CD4-positive, alpha-beta T cell treated with Interleukin-17A for 4 hours (primary cell): ENCODE results near the gene THBD.

Source experiments
- DNase-seq: peaks from one replicate; pipeline ENCODE4 v3.0.0-alpha.2; 2020; ENCODE audit warnings: mixed read lengths

THBD gene

DNA sequence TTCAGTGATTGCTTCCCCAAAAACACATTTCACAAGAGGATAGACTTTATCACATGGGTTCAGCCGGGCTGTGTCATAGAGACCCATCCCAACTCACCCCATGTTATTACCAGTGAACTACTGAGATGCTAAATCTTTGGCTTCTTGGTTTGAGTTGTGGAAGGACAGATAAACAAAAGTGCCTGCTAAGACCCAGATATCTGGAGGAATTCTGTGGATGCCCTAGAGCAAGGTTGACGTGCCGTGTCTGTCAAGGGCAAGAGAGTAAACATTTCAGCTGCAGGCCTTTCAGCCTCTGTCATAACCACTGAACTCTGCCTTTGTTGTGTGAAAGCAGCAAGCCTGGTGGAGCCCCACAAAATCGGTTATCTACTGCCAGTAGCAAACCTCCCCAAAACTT lies 11.2 kb upstream of the THBD start:
- no peak for DNase-seq

DNA sequence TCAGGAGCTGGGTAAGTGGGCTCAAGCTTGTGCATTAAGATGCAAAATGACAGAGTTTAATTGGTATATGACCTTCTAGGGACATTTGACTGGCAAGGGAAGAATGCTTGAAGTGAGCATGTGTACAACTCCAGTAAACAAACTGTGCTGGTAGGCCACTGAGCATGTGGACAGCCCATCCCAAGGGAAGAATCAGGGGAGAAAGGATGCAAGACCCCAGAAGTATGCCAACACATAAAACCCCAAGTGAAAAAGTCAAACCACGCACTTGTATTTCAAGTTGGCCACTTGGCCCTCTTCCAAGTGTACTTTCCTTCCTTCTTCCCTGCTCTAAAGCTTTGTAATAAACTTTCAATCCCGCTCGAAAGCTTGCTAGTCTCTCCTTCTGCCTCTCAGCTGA lies 10.4 kb upstream of the THBD start:
- DNase-seq: no peak

DNA sequence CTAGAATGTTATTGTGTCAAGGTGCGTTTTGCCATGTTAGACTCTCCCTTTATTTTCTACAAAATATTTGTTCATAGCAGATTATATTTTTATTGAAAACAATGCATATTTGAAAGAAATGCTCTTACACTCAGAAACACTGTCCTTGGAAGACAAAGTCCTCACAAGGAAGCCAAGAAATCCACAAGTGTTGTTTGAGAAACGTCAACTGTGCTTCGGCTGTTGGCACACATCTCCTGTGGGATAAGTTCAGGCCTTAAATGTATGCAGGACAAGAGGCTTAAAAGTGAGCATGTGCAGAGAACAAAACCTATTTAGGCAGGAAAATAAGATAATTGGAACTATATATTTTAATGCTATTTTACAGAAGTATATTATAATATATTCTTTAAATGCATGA lies 9.5 kb upstream of the THBD start:
- DNase-seq: no peak

DNA sequence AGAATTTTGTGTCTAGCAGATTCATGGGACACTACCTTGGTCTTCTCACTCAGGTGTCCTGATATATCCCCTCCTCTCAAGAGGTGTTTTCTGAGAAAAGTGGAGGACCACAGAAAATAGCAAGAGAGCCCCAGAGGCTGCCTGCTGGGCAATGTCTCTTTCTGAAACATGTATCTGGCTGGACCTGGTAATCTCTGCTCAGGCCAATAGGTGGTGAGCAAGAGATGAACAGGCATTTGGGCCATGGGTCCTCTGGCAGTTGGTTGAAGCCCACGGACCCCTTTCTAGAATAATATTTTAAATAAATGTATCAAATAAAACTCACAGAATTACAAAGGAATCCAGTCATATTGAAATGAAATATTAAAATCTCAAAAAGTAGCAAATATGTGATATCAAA lies 8.8 kb upstream of the THBD start:
- no peak for DNase-seq

DNA sequence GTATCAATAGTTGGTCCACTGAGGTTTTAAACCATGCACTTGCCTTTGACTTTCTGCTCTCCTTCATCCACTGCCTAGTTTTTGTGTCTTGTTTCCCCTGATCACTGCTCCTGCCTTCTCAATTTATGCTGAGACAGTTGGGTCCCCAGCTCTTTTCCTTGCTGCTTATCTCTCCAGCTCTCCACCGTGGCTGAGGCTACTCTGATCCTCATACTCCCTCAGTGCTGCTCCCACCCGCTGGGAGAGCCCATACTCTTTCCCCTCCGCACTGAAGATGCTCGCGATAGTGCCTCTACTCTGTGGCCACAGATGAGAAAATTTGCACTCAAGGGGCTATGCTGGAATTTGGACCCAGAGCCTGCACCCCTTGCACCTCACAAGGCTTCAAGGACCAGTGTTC lies 3.4 kb upstream of the THBD start:
- no peak for DNase-seq

DNA sequence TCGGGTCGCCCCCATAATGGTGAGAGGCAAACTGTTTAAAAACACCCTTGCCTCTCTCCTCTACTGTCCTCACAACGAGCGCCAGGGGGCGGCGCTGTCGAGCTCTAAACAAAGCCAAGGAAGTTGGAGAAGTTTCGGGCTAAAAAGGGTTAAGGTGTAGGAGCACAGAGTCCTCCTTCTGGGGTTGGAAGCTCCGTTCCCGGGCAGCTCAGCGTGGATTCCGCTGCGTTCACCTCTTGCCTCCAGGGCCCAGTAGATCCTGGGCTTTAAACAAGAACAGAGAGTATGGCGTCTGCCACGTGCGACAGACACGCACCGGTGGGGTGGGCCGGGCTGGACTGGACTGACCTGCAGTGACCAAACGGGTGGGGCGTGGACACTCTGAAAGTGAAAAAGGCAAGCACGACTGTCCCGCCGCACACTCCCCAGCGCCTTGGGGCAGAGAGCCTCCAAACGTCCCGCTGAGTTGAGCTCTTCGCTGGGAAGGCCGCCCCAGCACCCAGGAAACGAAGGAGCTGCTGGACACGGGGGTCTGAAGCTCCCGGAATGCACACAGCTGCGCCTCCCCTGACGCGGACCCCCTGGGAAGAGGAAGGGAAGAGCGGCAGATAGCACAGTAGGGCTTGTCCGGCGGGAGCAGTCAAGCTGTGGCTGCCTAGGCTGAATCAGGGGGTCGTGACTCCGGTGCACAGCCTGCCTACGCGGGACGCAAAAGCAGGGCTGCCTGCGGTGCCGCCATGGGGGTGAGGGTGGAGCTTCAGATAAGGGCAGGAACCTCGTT lies 1.6 kb upstream of the THBD start:
- DNase-seq: no peak

DNA sequence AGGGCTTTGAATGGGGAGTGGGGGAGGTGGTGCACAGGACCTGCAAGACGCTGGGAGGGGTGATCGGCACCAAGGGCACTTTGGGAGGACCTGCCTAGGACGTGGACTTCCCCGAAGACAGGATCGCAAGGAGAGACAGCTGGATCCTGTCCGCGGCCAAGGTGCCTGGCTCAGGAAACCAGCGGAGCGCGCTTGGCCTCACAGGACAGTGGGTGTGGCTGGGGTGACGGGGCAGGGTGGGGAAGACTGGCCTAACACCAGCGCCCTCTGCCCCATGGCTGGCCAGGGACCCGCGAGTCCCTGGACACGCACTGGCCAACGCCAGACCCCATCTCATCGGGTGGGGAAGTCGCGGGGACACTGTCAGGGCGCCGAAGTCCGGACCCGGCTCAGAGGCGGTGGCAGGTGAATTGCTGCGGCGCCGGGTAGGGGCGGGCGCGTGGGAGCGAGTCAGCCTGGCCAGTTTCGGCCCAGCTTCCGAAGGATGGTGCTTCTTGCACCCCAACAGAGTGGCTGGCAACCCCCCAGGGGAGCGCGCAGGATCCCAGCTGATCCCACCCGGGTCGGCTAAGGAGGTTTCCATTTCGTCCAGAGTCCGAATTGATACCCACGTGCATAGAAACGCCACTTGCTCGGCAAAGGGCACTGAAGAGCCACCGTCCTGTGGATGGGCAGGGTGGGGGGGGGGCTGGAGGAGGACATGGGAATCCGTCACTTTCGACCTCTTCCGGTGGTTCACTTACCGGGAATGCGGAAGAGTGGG lies 785 bp upstream of the THBD start:
- no peak for DNase-seq

DNA sequence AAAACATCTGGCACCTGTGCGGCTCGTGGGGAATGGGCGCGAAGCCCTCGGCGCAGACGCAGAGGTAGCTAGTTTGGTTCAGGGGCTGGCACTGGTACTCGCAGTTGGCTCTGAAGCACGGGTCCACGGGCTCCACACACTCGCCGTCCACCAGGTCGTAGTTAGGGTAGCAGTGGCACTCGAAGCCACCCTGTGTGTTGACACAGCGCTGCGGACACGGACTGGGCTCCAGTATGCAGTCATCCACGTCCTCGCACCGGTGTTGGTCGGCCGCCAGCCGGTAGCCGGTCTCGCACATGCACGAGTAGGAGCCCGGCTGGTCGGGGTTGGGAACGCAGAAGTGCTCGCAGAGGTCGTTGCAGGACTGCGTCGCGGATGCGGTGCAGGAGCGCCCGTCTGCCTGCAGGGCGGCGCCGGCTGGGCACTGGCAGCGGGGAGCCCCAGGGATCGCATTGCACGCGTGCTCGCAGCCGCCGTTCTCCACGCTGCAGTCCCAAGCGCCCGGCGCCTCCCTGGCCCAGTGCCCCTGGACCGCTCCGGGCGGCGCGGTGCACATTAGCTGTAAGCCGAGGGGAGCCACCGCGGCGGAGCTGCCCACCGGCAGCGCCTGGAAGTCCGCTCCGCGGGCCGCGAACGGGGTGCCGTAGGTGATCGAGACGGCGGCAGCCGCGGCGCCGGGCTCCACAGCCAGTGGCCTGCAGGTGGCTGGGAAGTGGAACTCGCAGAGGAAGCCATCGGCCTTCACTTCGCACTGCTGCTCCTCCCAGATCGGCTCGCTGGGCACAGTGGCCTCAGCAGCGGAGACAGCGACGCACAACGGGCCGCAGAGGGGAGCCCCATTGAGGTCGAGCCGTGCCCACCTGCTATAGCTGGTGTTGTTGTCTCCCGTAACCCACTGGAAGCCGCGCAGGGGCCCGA lies 930 bp downstream of the THBD start:
- DNase-seq: no peak

DNA sequence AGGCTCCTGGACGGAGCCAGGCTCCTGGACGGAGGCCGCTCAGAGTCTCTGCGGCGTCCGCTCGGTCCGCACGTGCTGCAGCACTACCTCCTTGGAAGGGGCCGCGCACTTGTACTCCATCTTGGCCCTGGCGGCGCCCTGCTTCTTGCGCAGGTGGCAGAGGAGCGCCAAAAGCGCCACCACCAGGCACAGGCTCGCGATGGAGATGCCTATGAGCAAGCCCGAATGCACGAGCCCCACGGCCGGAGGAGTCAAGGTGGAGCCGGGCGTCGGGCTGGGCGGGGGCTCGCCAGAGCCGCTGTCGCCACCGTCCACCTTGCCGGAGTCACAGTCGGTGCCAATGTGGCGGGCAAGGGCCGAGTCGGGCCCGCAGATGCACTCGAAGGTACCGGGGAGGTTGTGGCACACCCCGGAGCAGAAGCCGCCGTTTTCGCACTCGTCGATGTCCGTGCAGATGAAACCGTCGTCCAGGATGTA lies 1.7 kb downstream of the THBD start:
- no peak for DNase-seq

DNA sequence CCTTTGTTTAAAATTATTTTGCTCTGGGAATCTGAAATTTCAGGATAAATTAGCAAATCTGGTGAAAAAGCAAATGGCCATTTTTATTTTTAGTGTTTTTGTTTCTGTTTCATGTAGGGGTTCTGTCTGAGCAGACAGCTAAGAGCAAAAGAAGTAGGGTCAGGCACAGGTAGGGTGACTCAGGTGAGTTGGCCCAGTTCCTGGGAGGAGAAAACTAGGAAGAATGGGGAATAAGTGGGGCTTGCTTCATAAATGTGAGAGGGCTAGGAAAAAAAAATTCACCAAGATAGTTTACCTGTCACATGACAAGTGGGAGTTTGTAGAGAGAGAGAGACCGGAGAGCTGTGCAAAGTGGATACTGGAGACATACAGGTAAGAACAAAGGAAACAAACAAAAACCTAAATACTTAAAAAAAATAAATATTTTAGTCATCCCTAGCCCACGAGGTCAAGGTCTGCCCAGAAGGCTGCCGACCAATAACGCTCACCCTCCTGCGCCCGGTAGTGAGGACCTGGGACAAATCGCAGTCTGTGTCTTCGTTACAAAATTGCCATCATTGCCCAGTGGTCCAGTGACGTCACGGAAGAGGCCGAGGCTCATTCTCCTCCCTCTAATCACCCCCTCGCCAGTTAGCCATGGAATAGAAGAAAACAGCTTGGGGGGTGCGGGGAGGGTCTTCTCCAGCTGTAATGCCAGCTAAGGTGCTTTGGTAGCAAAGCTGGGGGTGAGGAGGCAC lies 2.3 kb downstream of the THBD start:
- no peak for DNase-seq

DNA sequence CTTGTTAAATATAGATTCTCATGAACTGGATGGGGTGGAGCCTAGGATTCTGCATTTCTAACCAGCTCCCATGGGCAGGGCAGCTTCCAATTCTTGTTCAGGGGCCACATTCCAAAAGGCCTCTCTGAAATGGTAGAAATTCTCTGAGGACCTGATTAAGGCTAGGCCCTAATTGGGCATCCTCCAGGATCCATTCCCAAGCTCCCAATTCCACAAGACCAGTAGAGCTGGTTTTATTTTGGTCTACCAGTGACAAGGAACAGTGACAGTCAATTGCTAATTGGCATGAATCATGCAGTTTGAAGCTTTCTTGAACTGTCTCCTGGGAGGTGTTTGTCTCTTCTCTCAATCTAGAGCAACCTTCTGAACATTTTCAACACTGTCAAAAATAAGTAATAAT lies 3.0 kb downstream of the THBD start:
- no peak for DNase-seq

DNA sequence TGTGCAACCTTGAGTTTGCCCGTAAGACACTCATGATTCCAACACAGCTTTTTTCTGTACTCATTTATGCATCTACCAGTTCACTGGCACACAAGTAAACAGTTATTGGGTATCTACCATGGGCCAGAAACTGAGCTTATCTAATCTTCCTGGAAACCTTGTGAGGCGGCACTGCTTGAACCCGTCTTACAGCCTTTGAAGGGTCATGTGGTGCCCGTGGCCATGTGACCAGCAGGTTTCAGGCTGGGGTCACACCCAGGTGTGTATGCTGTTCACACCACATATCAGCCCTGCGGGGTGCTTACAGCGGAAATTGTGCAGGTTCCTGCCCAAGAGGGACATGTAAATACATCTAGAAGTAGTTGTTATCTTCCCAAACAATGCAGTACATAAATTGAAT lies 6.1 kb downstream of the THBD start:
- no peak for DNase-seq

DNA sequence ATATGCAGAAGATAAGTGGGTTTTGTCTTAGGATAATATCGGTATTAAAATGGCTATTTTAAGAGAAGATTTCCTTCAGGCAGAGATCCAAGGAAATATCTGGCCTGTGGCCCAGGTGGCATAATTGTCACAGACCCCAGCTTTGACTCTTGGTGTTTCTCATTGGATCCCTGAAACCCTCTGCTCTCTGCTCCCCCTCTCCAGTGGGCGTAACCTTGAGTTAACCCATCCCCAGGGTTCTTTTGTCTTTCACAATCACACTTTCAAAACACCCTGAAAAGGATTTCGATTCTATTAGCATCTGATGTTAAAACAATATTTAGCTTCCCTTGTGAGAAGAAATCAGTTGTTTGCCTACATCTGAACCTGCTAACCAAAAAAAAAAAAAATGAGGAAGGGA lies 7.2 kb downstream of the THBD start:
- DNase-seq: no peak

DNA sequence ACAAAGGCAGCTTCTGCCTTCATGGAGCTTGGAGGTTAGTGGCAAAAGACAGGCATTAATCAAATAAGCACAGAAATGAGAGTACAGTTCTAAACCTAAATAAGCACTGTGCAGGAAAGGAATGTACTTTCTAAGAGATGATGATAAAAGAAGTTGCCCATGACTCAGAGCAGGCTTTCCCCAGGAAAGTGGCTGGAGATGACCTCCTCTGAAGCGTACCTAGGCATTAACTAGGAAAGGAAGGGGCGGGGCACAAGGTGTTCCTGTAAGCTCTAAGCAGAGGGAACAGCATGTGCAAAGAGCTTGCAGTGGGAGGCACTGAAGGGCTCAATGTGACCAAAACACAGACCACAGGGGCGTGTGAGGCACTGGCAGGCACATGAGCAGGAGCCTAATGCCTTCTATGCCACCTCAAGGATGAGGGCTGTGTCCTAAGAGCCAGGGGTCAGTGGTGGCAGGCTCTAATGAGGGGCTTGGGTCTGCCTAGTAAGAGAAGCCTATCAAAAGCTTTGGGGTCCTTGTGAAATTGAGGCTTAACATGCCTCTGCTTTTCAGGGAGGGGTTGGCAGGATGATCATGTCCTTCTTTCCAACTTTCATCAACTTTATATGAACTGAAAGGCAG lies 9.5 kb downstream of the THBD start:
- DNase-seq: no peak

DNA sequence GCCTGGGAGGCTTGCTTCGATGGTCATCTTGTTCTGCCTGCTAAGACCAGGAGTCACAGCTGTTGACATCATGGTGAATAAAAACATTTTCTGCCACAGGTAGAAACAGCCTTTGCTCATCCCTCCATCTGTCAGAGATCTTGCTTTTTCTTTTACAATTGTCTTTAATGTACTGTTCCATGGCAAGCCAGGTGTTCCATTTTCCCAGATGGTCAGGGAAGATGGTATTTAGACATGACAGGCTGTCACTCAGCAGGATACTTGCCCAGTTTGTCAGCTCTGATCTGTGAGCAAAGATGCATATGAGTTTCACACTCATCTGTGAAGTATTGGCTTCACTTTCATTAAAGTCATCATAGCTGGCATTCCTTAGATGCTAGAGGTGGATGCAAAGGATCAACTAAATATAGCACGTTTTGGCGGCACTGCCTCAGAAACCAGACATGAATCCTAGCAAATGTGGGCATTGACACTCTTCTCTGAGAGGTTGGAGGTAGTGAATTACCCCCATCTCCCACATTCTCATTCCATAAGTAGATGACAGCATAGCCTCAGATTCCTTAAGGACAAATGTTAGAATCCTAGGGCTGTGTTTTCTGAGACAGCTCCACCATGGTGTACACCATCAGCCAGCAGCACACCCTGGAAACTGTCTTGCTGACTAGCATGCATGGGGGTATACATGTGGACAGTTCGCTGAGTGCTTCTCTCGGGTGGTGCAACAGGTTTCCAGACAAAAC lies 10.2 kb downstream of the THBD start:
- DNase-seq: no peak

DNA sequence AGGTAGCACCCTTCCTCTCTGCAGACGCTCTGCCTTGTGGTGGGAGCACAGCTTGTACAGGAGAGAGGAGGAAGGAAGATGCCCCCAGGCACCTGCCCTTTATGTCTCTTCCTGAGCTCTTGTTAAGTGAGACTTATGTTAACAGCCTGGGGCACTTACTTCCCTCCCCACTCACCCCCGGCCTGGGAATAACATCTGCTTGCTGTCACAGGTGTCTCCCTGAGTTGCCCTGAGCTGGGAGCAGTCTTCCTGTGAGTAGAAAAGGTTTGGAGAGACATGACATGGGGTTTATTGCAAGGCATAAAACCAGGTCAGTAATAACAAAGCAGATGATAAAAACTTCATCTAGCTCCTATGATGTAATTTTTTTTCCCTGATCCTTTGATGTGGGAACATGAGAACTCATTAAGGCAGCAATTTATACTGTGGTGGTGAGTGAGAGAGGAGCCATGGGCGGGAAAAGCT lies 12.4 kb downstream of the THBD start:
- no peak for DNase-seq

DNA sequence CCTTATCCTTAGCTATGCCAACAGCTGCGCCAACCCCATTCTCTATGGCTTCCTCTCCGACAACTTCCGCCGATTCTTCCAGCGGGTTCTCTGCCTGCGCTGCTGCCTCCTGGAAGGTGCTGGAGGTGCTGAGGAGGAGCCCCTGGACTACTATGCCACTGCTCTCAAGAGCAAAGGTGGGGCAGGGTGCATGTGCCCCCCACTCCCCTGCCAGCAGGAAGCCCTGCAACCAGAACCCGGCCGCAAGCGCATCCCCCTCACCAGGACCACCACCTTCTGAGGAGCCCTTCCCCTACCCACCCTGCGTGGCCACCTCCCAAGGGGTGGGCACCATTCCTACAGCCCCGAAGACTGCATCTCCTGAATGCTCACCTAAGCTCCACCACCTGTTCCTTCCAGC lies 13.1 kb downstream of the THBD start:
- no peak for DNase-seq

DNA sequence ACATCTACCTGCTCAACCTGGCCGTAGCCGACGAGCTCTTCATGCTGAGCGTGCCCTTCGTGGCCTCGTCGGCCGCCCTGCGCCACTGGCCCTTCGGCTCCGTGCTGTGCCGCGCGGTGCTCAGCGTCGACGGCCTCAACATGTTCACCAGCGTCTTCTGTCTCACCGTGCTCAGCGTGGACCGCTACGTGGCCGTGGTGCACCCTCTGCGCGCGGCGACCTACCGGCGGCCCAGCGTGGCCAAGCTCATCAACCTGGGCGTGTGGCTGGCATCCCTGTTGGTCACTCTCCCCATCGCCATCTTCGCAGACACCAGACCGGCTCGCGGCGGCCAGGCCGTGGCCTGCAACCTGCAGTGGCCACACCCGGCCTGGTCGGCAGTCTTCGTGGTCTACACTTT lies 13.7 kb downstream of the THBD start:
- no peak for DNase-seq

DNA sequence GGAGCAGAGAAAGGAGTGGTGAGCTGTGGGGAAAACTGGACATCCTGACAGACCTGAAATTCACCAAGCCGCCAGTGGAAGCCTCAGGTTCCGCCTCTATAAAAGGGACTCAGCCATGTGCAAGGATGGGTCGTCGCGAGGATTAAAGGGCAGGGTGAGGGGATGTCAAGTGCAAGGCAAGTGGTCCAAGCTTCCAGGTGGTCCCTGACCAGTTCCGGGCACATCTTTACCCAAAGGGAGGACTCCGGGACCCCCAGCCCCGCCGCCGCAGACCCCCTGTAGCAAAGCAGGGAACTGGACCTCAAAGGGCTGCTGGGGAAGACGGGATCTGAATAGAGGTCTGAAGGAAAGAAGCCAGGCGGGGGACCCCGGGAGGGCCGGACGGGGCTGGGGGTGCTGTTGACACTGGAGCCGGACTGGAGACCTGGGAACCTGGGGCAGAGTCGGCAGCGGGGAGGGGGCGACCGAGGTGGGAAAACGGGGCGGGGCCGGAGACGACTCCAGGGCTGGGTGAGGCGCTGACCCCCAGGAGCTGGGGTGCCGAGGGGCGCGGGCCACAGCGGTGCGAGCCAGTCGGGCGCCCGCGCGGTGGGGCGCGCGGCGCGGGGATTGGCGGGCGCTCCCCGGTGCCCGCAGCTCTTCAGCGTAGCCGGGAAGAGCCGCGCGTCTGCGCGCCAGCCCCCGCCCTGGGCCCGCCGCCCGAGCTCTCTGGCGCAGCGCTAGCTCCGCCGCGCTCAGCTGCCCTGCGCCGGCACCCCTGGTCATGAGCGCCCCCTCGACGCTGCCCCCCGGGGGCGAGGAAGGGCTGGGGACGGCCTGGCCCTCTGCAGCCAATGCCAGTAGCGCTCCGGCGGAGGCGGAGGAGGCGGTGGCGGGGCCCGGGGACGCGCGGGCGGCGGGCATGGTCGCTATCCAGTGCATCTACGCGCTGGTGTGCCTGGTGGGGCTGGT lies 14.5 kb downstream of the THBD start, which contains the start of gene SSTR4:
Gene SSTR4, plus strand, starts transcription at position 592 of the 951 bp plus-strand sequence. Its CDS starts 172 bp downstream, at position 764.
- no peak for DNase-seq

DNA sequence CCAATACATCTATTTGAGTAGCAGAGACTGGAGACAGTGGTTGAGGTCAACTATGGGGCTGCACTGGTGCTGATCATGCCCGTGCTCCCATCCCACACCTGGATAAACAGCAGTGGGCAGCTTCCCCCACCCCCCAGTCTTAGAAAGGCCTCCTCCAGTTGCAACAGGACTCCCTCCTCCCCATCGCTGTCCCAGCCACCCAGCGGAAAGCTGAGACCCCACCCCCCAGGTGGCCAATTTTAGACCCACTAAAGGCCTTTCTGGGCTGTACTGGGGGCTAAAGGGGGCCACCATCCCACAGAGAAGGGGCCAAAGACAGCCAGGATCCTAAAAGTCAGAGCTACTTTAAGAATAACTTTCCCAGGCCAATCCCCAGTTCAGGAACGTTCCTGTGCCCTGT lies 15.6 kb downstream of the THBD start:
- no peak for DNase-seq
